ENCODE measurements around the gene RPL22.

The RPL22 gene

GRCh38 chr1:6199298-6200187, at the start of gene RPL22:
TSS of gene RPL22 (minus strand) at chr1:6199595. CDS start at chr1:6199573, 22 bp downstream.
- DNase-seq, result peak; percentile 98 to 99

DNA sequence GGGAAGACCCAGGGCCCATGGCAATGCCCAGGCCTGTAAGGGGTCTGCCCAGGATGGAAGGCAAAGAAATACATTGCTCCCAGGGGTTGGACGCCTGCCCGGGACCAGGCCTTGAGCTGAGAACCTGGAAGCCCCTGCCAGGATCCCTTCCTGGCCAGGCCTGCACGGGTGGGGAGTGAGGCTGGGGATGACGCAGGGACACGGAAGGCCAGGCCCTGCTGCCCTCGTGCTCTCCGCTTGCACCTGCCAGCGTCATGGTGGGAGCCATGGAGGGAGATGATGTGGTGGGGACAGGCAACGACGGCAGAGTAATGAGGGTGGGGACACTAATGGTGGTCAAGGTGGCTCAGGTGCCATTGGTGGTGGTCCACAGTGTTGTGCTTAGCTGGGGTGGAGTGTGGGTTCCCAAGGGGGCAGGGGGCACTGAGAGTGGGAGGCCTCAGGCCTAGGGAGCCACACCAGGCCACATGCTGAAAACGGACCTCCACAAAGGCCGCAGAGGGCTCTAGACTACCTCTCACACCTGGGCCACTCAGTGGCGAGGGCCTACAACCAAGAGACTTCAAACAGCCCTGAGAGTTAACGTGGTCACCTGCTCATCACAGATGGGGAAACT, 48.9 kb upstream of the RPL22 start:
- DNase-seq, result no peak

DNA sequence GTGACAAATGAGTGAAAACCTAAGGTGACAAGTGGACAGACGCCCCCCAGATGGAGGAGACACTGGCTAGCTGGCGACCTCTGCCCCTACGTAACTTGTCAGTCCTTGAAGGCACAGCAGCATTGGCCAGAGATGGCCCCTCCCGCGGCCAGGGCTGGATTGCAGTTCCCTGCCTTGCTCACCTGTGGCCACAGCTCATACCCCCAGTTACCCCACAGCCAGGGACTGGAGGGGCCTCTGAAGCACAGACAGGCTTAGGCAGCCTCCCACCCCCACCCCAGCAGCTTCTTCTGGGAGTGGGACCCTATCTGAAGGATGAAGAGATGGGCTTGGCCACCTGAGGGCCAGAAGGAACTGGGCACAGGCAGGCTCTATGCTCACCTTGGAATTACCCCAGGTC, 48.3 kb upstream of the RPL22 start:
- no peak for DNase-seq

GRCh38 chr1:6246497-6247467, 47.4 kb upstream of the RPL22 start:
- peak; percentile 62 to 95 for DNase-seq

DNA sequence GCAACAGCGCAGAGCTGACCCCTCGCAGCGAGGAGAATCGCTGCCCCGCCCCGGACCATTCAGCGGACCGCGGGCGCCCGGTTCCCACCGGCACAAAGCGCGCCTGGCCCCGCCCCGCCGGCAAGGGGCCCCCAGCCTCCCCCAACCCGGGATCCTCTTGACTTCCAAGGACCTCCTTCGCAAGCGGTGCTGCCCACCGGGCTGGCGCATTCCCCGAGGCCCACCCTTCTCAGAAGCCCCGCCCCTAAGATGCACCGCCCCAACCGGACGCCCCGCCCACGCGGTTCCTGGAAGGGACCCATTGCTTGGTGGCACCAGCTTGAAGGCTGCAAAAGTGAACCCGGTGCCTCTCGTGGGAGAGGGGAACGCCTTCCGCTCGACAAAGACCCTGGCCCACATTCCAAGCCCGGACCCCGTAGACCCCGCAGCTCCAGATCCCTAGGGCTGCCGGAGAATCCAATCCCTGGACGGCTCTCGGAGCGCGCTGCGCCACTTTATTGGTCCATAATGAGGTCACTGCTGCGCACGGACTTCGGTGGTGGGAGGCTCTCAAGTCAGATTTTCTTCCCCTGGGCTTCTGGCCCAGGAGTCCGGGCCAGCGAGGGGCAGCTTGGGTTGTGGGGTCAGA, 46.6 kb upstream of the RPL22 start:
- DNase-seq, result peak; percentile 51 to 85

GRCh38 chr1:6245086-6245868, 45.9 kb upstream of the RPL22 start:
- peak; percentile 59 to 91 for DNase-seq

- DNase-seq, result peak in 1 of 2 experiments; percentile 72
Measured at GRCh38 chr1:6244401-6245049, 45.1 kb upstream of the RPL22 start.

- no peak for DNase-seq
Measured at GRCh38 chr1:6243993-6244392, 44.6 kb upstream of the RPL22 start, which contains the start of gene HES3. TSS of gene HES3 (plus strand) at chr1:6244179. CDS start at chr1:6244366, 187 bp downstream.

DNA sequence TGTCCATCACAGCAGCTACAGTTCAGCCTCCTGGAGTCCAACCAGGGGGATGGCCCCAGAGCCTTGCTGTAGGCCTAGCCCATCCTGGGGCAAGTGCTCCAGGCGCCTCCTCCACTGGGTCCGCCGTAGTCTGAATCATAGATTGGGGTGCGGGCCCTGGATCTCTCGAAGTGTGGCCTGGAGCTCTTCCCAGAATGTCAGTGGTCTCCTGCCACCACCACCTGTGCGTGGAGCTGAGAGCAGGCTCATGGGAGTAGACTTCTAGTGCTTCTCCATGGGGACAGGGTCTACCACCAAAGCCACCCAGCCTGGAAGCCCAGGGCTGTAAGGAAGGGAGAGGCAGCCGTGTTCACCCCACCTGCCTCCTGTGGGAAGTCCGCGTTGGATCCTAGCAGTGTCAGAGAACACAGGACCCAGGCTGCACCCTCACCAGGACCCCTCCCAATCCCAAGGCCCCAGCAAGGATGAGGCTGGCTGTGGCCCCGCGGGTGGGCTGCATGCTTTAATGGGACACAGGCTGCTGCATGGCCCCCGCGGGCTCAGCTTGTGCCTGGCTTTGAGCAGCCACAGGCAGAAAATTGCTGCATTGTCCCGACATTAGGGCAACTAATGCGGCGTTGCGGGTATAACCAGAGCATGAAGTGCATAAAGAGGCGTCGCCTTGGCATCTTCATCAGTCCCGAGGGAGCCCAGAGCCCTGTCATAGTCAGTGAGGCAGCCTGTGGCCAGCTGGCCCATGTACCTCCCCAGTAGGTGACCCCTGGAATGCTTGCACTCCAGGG, 43.8 kb upstream of the RPL22 start:
- no peak for DNase-seq

DNA sequence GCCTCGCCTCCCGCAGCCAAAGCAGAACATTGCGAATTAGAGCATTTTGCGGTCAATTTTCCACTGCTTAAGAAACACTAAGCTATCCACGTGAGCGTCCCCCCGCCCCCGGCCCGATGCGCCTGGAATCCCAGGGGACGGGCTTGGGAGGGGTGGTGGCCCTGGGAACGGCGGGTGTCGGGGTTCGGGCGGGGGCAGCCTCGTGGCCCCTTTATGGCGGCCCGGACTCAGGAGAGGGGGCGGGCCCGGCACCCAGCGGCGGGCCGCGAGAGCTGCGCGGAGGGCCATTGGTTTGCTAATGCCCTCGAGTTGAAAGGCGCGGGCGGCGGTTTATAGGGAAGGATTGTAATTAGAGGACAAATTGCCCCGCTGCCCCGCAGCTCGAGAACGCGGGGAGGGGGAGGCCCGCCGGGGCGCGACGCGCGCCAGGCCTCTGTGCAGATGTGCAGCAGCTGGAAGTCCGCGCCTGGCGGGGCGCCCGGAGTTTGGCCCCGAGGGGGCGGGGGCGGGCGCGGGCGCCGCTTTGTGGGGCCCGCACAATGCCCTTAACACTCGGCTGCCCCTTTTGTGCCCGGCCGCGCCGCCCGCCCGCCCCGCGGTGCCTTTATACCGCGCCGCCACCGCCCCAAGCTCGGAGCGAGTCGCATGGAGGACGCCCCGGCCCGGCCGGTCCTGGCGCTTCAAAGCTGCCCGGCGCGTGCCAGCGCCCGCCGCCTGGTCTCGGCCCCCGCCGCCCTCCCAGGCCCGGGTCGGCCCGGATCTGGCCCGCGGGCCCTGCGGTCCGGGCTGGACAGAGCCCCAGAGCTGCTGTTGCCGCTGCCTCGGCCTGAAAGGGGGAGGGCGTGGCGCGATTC, 42.7 kb upstream of the RPL22 start:
- peak in 1 of 2 experiments; percentile 44 for DNase-seq

DNA sequence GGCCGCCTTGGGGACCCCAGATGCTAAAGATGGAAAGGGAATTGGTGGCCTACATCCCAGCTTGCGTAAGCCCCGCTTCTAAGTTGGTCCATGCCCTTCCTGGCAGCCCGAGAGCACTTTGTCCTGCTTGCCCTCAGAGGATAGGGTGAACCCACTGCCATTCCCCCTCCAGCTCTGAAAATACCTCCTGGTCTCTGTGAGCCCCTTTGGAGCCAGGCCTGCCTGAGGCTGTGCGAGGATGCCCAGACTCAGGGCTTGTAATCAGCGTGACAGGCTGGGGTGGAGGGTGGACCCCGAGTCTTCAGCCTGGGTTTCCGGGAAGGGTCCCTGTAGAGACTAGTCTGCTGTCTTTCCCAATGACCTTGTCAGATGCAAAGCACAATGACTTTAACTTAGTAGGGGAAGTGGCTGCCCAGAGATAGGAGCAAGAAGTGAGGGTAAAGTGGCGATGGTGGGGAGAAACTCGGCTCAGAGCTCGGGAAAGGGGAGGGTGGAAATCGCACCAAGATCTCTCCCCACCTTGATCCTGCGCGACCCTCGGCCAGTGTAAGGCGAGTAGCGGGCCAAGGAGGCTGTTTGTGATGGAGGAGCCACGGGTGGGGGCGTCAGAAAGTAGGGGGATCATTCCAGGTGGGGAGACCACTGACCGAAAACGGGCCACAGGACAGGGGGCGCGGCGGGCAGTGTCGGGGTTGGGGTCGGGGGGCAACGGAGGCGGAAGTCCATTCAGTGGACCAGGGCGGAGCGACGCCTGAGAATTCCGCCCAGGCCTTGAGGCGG, 41.9 kb upstream of the RPL22 start:
- no peak for DNase-seq

GRCh38 chr1:6239950-6240768, 40.8 kb upstream of the RPL22 start:
- DNase-seq, result no peak

DNA sequence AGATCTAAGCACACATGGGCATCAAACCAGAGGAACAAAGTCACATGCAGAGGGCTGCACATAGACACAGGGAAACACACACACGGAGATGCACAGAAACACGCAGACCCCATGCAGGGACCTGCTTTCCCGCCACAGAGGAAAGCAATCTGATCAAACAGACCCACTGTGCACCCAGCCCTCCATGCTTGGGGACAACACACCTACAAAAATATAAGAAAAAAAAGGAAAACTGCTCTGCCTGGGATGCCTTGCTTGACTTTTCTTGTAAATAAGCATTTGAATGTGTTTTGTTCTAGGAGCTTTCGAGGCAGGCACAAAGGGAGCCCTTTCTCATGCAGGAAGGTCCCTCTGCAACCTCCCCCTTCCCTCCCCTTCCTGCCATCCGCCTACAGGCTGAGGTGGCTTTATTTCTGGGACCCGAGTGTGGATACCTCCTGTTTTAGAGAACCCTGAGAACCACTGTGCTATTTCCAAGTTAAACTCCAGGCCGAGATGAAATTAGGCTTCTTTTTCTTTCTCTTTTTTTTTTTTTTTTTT, 39.9 kb upstream of the RPL22 start:
- DNase-seq, result no peak

DNA sequence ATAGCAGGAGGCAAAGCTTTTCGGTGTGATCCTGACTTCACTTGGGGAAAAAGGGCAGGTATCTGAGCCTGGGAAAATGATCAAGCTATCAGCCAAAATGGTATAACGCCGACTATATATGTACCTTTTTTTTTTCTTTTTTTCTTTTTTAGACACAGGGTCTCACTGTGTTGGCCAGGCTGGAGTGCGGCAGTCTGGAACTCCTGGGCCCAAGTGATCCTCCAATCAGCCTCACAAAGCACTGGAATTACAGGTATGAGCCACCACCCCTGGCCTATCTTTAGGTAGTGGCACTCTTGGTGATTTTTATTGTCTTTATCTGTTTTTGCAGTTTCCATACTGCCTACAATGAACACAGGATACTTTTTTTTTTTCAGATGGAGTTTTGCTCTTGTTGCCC, 37.7 kb upstream of the RPL22 start:
- no peak for DNase-seq

GRCh38 chr1:6235296-6235677, 35.9 kb upstream of the RPL22 start:
- DNase-seq, result peak in 1 of 2 experiments; percentile 54

DNA sequence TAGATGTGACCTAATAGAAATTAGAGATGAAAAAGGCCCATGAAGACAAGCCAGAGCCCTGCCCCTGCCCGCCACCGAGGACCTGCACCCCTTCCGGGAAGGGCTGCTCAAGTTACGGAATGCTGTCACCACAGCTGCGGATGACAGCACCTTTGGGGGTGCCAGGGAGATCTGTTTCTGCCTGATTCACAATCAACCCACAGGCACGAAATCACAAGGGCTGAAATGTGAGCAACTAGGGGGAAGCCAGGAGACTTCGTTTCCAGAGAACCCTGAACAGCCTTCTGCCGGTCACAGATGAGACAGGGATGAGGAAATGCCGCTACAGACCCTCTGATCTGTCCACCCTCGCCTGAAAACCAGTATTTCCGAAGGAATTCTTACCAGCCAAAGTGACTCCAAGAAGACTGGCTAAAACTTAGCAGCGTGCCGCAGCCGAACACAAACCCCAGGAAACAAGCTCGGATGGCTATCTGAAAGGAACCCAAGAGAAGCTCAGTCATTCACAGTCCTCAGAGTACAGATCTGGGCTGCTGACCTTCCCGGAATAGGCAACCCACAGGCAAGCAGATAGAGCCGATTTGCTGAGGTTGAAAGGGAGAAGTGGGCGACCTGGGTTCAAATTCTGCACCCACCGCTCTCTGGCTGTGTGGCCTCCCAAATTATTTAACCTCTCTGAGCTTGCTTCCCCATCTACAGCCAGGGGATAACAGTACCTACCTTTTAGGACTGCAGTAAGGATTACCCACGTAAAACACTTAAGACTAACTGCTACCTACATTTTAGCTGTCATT, 35.3 kb upstream of the RPL22 start:
- no peak for DNase-seq
